ENCODE data around the gene GPC1.

DNA sequence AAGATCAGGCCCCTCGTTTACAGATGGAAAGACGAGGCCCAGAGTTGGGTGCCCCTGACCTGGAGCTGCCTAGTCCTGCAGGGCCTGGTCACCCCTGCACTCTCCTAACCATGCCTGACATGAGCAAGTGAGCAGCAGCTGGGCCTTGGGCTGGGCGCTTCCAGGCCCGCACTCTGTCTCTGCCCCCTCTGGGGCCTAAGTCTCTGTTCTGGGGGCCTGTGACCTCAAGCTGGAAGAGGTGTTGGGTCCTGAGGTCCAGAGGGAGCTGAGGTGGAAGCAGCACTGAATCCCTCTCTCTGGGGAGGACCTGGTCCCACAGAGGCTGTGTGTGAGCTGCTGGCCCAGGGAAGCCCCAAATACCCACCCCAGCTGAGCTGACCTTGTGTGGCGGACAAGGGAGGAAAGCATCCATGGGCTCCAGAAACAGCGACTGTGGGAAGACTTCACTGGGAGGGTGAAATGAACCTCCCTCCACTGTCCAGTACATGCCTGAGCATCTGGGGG, 46.1 kb upstream of the GPC1 start:
- TF ChIP-seq, protein P1, sequence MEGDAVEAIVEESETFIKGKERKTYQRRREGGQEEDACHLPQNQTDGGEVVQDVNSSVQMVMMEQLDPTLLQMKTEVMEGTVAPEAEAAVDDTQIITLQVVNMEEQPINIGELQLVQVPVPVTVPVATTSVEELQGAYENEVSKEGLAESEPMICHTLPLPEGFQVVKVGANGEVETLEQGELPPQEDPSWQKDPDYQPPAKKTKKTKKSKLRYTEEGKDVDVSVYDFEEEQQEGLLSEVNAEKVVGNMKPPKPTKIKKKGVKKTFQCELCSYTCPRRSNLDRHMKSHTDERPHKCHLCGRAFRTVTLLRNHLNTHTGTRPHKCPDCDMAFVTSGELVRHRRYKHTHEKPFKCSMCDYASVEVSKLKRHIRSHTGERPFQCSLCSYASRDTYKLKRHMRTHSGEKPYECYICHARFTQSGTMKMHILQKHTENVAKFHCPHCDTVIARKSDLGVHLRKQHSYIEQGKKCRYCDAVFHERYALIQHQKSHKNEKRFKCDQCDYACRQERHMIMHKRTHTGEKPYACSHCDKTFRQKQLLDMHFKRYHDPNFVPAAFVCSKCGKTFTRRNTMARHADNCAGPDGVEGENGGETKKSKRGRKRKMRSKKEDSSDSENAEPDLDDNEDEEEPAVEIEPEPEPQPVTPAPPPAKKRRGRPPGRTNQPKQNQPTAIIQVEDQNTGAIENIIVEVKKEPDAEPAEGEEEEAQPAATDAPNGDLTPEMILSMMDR (IDR thresholded peaks at IDR 0.05), result no peak
- no peak for TF ChIP-seq EZH2 (IDR thresholded peaks at IDR 0.05)

Data from neural progenitor cell (in vitro differentiated cells).